Epithelial cell of esophagus (primary cell): ENCODE results near the gene TRAM2.
"Not testable (repeated sequence)": the region's sequence is repeated elsewhere in the genome, so short reads cannot be mapped to it uniquely, and the experiment has no call there.

Source experiments
- DNase-seq: peaks from one replicate; pipeline ENCODE4 v3.0.0; 2010; ENCODE audit warnings: low read depth
- H3K4me3 ChIP-seq: 2 replicates; pipeline ENCODE4 v1.5.1; 2011; ENCODE audit warnings: mild to moderate bottlenecking, low read length, control low read depth
- CTCF ChIP-seq: IDR thresholded peaks from 2 replicates; pipeline ENCODE4 v1.5.1; 2011; ENCODE audit warnings: low read depth, mild to moderate bottlenecking, low read length, control low read depth, inconsistent platforms; ENCODE audit not compliant: insufficient read depth; ENCODE audit errors: missing control alignments

Gene TRAM2

GRCh38 chr6:52491203-52492069 is 85.4 kb downstream of the TRAM2 start:
- no peak for DNase-seq
- TF ChIP-seq CTCF: no peak
- no peak overlapping the region for H3K4me3 ChIP-seq

- no peak for DNase-seq
- no peak for TF ChIP-seq CTCF
- H3K4me3 ChIP-seq: no peak overlapping the region
Observed at GRCh38 chr6:52489881-52490280, 87.0 kb downstream of the TRAM2 start.

- no peak for TF ChIP-seq CTCF
- no peak for DNase-seq
- H3K4me3 ChIP-seq: no peak overlapping the region
Observed at GRCh38 chr6:52483671-52484003, 93.2 kb downstream of the TRAM2 start.

- no peak for TF ChIP-seq CTCF
- peak; percentile 27 for DNase-seq
- no peak overlapping the region for H3K4me3 ChIP-seq
Observed at GRCh38 chr6:52482903-52483670, 93.8 kb downstream of the TRAM2 start.

GRCh38 chr6:52475307-52475706 is 101.6 kb downstream of the TRAM2 start:
- DNase-seq: no peak
- no peak for TF ChIP-seq CTCF
- no peak overlapping the region for H3K4me3 ChIP-seq

- DNase-seq: no peak
- no peak overlapping the region for H3K4me3 ChIP-seq
- TF ChIP-seq CTCF: no peak
Observed at GRCh38 chr6:52474173-52474572, 102.7 kb downstream of the TRAM2 start.

GRCh38 chr6:52461194-52461593 is 115.7 kb downstream of the TRAM2 start:
- H3K4me3 ChIP-seq: not testable (repeated sequence)

More at GRCh38 chr6:52461194-52461593, 115.7 kb downstream of the TRAM2 start:
- DNase-seq: not testable (repeated sequence)
